Neural progenitor cell (in vitro differentiated cells): ENCODE data around the gene PEAK1.

Experiments
- EZH2 ChIP-seq: fragments of 200-600 bp; sonication (generic); IDR thresholded peaks from 2 replicates; pipeline ENCODE4 v1.6.1; 2017; ENCODE audit warnings: antibody characterized with exemption, mild to moderate bottlenecking, moderate library complexity
- EZH2phosphoT487 ChIP-seq: fragments of 200-600 bp; sonication (generic); IDR thresholded peaks from 2 replicates; pipeline ENCODE4 v1.6.1; 2017; ENCODE audit warnings: antibody characterized with exemption
- TF ChIP-seq, protein P1 (sequence below): fragments of 200-600 bp; sonication (generic); IDR thresholded peaks from 2 replicates; pipeline ENCODE4 v1.5.1; 2017; ENCODE audit warnings: antibody characterized with exemption, mild to moderate bottlenecking

DNA sequence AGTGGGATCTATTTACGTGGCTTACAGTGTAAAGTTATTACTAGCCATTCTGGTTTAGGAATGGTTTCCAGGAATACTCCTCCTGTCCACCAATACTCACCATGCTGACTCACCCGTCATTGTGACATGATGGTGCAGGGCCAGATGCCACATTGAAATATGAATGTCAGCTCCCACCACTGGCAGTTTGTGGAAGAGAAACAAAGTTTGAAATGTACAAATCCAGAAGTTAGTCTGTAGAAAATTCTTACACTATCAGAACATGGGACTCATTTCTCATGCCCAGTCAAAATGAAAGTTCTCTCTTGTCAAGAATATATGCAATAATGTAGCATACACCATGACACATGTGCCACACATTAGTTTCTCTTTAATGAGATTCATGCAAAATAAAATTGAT lies 334.6 kb downstream of the PEAK1 start:
- TF ChIP-seq, protein P1, sequence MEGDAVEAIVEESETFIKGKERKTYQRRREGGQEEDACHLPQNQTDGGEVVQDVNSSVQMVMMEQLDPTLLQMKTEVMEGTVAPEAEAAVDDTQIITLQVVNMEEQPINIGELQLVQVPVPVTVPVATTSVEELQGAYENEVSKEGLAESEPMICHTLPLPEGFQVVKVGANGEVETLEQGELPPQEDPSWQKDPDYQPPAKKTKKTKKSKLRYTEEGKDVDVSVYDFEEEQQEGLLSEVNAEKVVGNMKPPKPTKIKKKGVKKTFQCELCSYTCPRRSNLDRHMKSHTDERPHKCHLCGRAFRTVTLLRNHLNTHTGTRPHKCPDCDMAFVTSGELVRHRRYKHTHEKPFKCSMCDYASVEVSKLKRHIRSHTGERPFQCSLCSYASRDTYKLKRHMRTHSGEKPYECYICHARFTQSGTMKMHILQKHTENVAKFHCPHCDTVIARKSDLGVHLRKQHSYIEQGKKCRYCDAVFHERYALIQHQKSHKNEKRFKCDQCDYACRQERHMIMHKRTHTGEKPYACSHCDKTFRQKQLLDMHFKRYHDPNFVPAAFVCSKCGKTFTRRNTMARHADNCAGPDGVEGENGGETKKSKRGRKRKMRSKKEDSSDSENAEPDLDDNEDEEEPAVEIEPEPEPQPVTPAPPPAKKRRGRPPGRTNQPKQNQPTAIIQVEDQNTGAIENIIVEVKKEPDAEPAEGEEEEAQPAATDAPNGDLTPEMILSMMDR, result no peak
- TF ChIP-seq EZH2, result no peak
- no peak for TF ChIP-seq EZH2phosphoT487
